Type B pancreatic cell (in vitro differentiated cells): ENCODE results near the gene TMEM207. TPM values are rescaled to one million over a fixed set of nuclear protein-coding genes. Genes with fewer than 3 reads are reported as not detected.

Experiments used
- DNase-seq: peaks from one replicate; pipeline ENCODE4 v3.0.0; 2021; ENCODE audit warnings: mixed read lengths; ENCODE audit not compliant: unreplicated experiment; ENCODE audit errors: extremely low spot score
- H3K27ac Mint-ChIP-seq: 2 replicates; pipeline ENCODE4 v1.8.0; 2021; ENCODE audit warnings: mild to moderate bottlenecking, mixed read lengths
- H3K27me3 Mint-ChIP-seq: 2 replicates; pipeline ENCODE4 v1.8.0; 2021; ENCODE audit warnings: mixed read lengths
- H3K36me3 Mint-ChIP-seq: 2 replicates; pipeline ENCODE4 v1.8.0; 2021; ENCODE audit warnings: mixed read lengths
- H3K4me1 Mint-ChIP-seq: one replicate; pipeline ENCODE4 v1.8.0; 2021; ENCODE audit warnings: mixed read lengths; ENCODE audit not compliant: unreplicated experiment
- H3K4me3 Mint-ChIP-seq: 2 replicates; pipeline ENCODE4 v1.8.0; 2021; ENCODE audit warnings: mild to moderate bottlenecking, mixed read lengths
- H3K9me3 Mint-ChIP-seq: 2 replicates; pipeline ENCODE4 v1.8.0; 2021; ENCODE audit warnings: mixed read lengths
- CTCF ChIP-seq: fragments of 200-600 bp; sonication (generic); conservative IDR thresholded peaks from 2 replicates; pipeline ENCODE4 v1.5.0; 2021; ENCODE audit warnings: antibody characterized with exemption, mild to moderate bottlenecking
- total RNA-seq: library from RNA; stranded (reverse); gene quantifications from 2 replicates; pipeline ENCODE4 v1.2.1, GENCODE V29; 2021; ENCODE audit warnings: low replicate concordance

TMEM207 gene
- total RNA-seq, 1 donor from 2014 or later: not detected

- Mint-ChIP-seq H3K27me3 (peaks cover 3% of the 10 kb centered on the region), H3K36me3 (no peaks in the 10 kb centered on the region), H3K4me3 (no peak overlapping the region), H3K4me1 (no peaks in the 10 kb centered on the region), H3K27ac (no peak overlapping the region), H3K9me3 (no peaks in the 10 kb centered on the region)
- DNase-seq: no peak
- TF ChIP-seq CTCF: no peak
Observed at GRCh38 chr3:190495354-190495753, 45.7 kb upstream of the TMEM207 start.

- no peak for DNase-seq
- Mint-ChIP-seq H3K36me3 (no peaks in the 10 kb centered on the region), H3K27ac (no peak overlapping the region), H3K4me3 (no peak overlapping the region), H3K4me1 (no peaks in the 10 kb centered on the region), H3K9me3 (no peaks in the 10 kb centered on the region), H3K27me3 (peaks cover 3% of the 10 kb centered on the region)
- TF ChIP-seq CTCF: no peak
Observed at GRCh38 chr3:190494907-190495306, 45.2 kb upstream of the TMEM207 start.

DNA sequence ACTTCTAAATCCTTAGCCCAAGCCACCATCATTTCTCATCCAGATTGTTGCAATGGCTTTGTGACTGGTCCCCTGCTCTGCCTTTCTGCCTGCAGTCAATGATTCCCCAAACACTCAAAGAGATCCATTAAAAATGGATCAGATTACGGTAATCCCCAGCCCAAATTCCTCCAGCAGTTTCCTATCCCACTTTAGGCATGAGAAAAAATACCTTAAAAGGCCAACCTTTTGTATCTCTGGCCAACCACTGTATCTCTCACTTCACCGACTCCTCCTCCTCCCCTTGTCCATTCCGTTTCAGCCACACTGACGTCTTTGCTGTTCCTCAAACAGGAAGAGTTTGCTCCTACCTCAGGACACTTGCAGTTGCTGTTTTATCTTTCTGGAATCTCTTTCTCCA lies 43.3 kb upstream of the TMEM207 start:
- Mint-ChIP-seq H3K27ac (no peak overlapping the region), H3K4me3 (no peak overlapping the region), H3K27me3 (peaks cover 12% of the 10 kb centered on the region), H3K4me1 (no peaks in the 10 kb centered on the region), H3K9me3 (no peaks in the 10 kb centered on the region), H3K36me3 (no peaks in the 10 kb centered on the region)
- no peak for TF ChIP-seq CTCF
- no peak for DNase-seq

DNA sequence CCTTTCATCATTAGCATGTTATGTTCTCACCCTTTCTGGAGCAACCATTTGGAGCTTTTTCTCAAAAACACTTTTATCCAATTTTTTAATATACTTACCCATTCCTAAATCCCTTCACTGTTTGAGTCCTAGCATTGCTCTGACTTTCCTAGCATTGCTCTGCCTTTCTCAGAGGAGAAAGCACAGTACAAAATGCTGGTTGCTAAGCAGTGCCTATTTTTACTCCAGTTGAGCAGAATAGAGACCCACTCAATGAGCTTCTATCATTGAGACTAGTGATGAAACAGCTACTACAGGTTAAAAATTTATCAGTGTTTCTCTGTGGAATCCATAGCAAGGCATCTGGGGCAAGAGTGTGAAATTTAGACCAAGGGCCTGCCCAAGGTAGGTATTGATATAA lies 42.4 kb upstream of the TMEM207 start:
- Mint-ChIP-seq H3K4me3 (no peak overlapping the region), H3K4me1 (no peaks in the 10 kb centered on the region), H3K27me3 (peaks cover 14% of the 10 kb centered on the region), H3K36me3 (no peaks in the 10 kb centered on the region), H3K27ac (no peak overlapping the region), H3K9me3 (no peaks in the 10 kb centered on the region)
- DNase-seq: no peak
- no peak for TF ChIP-seq CTCF

- Mint-ChIP-seq H3K36me3 (no peaks in the 10 kb centered on the region), H3K27me3 (peaks cover 16% of the 10 kb centered on the region), H3K9me3 (no peaks in the 10 kb centered on the region), H3K4me3 (no peak overlapping the region), H3K4me1 (no peaks in the 10 kb centered on the region), H3K27ac (no peak overlapping the region)
- DNase-seq: no peak
- no peak for TF ChIP-seq CTCF
Observed at GRCh38 chr3:190491533-190492054, 41.9 kb upstream of the TMEM207 start.
